ENCODE results near the gene NKX1-2. TPM values are rescaled to one million over a fixed set of nuclear protein-coding genes. Genes with fewer than 3 reads are reported as not detected.

The NKX1-2 gene
- total RNA-seq, 2 donors from 2014 or later = 0.07 TPM; not detected in 1

- H3K36me3 ChIP-seq = no peaks in the 10 kb centered on the region
- H3K9me3 ChIP-seq = no peaks in the 10 kb centered on the region
- H3K27me3 ChIP-seq = no peaks in the 10 kb centered on the region
- intact Hi-C loops (cut with DNase I) = no loop called here
- H3K4me1 ChIP-seq = no peaks in the 10 kb centered on the region
- no peak overlapping the region for H3K9ac ChIP-seq (ENCODE audit: low read depth in 2 of 2, low read length in 2 of 2)
- TF ChIP-seq CTCF (IDR thresholded peaks at IDR 0.05) = no peak
- no peak for DNase-seq
- no peak overlapping the region for H3K27ac ChIP-seq
- H3K4me3 ChIP-seq = no peak overlapping the region
Observed at GRCh38 chr10:124469956-124470484, 20.2 kb upstream of the NKX1-2 start.

- H3K36me3 ChIP-seq = no peaks in the 10 kb centered on the region
- H3K27me3 ChIP-seq = no peaks in the 10 kb centered on the region
- intact Hi-C loops (cut with DNase I) = no loop called here
- H3K9ac ChIP-seq (ENCODE audit: low read depth in 2 of 2, low read length in 2 of 2) = no peak overlapping the region
- TF ChIP-seq CTCF (IDR thresholded peaks at IDR 0.05) = no peak
- no peaks in the 10 kb centered on the region for H3K4me1 ChIP-seq
- no peak for DNase-seq
- H3K4me3 ChIP-seq = no peak overlapping the region
- H3K9me3 ChIP-seq = no peaks in the 10 kb centered on the region
- no peak overlapping the region for H3K27ac ChIP-seq
Observed at GRCh38 chr10:124468624-124469023, 18.8 kb upstream of the NKX1-2 start.

- Histone ChIP-seq H3K4me3 (no peak overlapping the region), H3K9ac (ENCODE audit: low read depth in 2 of 2, low read length in 2 of 2) (no peak overlapping the region), H3K27ac (no peak overlapping the region), H3K27me3 (no peaks in the 10 kb centered on the region), H3K4me1 (no peaks in the 10 kb centered on the region), H3K36me3 (no peaks in the 10 kb centered on the region), H3K9me3 (no peaks in the 10 kb centered on the region)
- no peak for TF ChIP-seq CTCF (IDR thresholded peaks at IDR 0.05)
- intact Hi-C loops (cut with DNase I) = no loop called here
- no peak for DNase-seq
Observed at GRCh38 chr10:124467165-124467564, 17.3 kb upstream of the NKX1-2 start.

- DNase-seq = no peak
- H3K27me3 ChIP-seq = no peaks in the 10 kb centered on the region
- H3K4me1 ChIP-seq = no peaks in the 10 kb centered on the region
- H3K9ac ChIP-seq (ENCODE audit: low read depth in 2 of 2, low read length in 2 of 2) = no peak overlapping the region
- no peak for TF ChIP-seq CTCF (IDR thresholded peaks at IDR 0.05)
- no peaks in the 10 kb centered on the region for H3K36me3 ChIP-seq
- no peak overlapping the region for H3K4me3 ChIP-seq
- intact Hi-C loops (cut with DNase I) = no loop called here
- H3K27ac ChIP-seq = no peak overlapping the region
- H3K9me3 ChIP-seq = no peaks in the 10 kb centered on the region
Observed at GRCh38 chr10:124465777-124466488, 16.1 kb upstream of the NKX1-2 start.

- Histone ChIP-seq H3K9ac (ENCODE audit: low read depth in 2 of 2, low read length in 2 of 2) (no peak overlapping the region), H3K27ac (no peak overlapping the region), H3K4me3 (no peak overlapping the region), H3K27me3 (no peaks in the 10 kb centered on the region), H3K4me1 (no peaks in the 10 kb centered on the region), H3K36me3 (no peaks in the 10 kb centered on the region), H3K9me3 (no peaks in the 10 kb centered on the region)
- peak; percentile 44 for DNase-seq
- intact Hi-C loops (cut with DNase I) = no loop called here
- TF ChIP-seq CTCF (IDR thresholded peaks at IDR 0.05) = no peak
Observed at GRCh38 chr10:124465003-124465776, 15.4 kb upstream of the NKX1-2 start.
